NCI-H524 treated with DMSO at 0.1 percent for 48 hours (cell line): Measurements from ENCODE around the gene CFDP1.

ENCODE experiments used
- DNase-seq: peaks from one replicate; lab custom pipeline; 2025; lab: John Stamatoyannopoulos, UW

The CFDP1 gene

GRCh38 chr16:75319513-75320411 is 113.5 kb downstream of the CFDP1 start:
- no peak for DNase-seq

- no peak for DNase-seq
Measured at GRCh38 chr16:75318737-75319136, 114.6 kb downstream of the CFDP1 start.

- DNase-seq: no peak
Measured at GRCh38 chr16:75317532-75317931, 115.8 kb downstream of the CFDP1 start.

GRCh38 chr16:75317101-75317522 is 116.2 kb downstream of the CFDP1 start:
- no peak for DNase-seq

GRCh38 chr16:75315539-75316306 is 117.6 kb downstream of the CFDP1 start:
- DNase-seq: no peak

GRCh38 chr16:75312875-75313274 is 120.4 kb downstream of the CFDP1 start:
- DNase-seq: no peak

- no peak for DNase-seq
Measured at GRCh38 chr16:75311383-75311938, 121.8 kb downstream of the CFDP1 start.

GRCh38 chr16:75310541-75310940 is 122.8 kb downstream of the CFDP1 start:
- DNase-seq: no peak

GRCh38 chr16:75309899-75310430 is 123.3 kb downstream of the CFDP1 start:
- DNase-seq: no peak

GRCh38 chr16:75309156-75309555 is 124.1 kb downstream of the CFDP1 start:
- no peak for DNase-seq

- no peak for DNase-seq
Measured at GRCh38 chr16:75308011-75308410, 125.3 kb downstream of the CFDP1 start.

GRCh38 chr16:75307506-75307905 is 125.8 kb downstream of the CFDP1 start:
- no peak for DNase-seq

- DNase-seq: no peak
Measured at GRCh38 chr16:75306099-75306762, 127.1 kb downstream of the CFDP1 start.

- DNase-seq: no peak
Measured at GRCh38 chr16:75305364-75306098, 127.8 kb downstream of the CFDP1 start.

- no peak for DNase-seq
Measured at GRCh38 chr16:75304521-75305363, 128.6 kb downstream of the CFDP1 start.

GRCh38 chr16:75301804-75302203 is 131.5 kb downstream of the CFDP1 start:
- DNase-seq: no peak

- no peak for DNase-seq
Measured at GRCh38 chr16:75298267-75298666, 135.0 kb downstream of the CFDP1 start.

GRCh38 chr16:75296606-75297005 is 136.7 kb downstream of the CFDP1 start:
- no peak for DNase-seq

GRCh38 chr16:75294773-75295459 is 138.4 kb downstream of the CFDP1 start:
- no peak for DNase-seq

GRCh38 chr16:75293772-75294171 is 139.5 kb downstream of the CFDP1 start:
- no peak for DNase-seq
